ENCODE measurements around the gene ADGRE1.

Gene ADGRE1

GRCh38 chr19:6969490-6969889, 82.1 kb downstream of the ADGRE1 start (continued):
- TF ChIP-seq ZFP41 (tag by site-specific recombination; IDR thresholded peaks at IDR 0.05; ENCODE audit: borderline replicate concordance): no peak
- TF ChIP-seq, protein P1, sequence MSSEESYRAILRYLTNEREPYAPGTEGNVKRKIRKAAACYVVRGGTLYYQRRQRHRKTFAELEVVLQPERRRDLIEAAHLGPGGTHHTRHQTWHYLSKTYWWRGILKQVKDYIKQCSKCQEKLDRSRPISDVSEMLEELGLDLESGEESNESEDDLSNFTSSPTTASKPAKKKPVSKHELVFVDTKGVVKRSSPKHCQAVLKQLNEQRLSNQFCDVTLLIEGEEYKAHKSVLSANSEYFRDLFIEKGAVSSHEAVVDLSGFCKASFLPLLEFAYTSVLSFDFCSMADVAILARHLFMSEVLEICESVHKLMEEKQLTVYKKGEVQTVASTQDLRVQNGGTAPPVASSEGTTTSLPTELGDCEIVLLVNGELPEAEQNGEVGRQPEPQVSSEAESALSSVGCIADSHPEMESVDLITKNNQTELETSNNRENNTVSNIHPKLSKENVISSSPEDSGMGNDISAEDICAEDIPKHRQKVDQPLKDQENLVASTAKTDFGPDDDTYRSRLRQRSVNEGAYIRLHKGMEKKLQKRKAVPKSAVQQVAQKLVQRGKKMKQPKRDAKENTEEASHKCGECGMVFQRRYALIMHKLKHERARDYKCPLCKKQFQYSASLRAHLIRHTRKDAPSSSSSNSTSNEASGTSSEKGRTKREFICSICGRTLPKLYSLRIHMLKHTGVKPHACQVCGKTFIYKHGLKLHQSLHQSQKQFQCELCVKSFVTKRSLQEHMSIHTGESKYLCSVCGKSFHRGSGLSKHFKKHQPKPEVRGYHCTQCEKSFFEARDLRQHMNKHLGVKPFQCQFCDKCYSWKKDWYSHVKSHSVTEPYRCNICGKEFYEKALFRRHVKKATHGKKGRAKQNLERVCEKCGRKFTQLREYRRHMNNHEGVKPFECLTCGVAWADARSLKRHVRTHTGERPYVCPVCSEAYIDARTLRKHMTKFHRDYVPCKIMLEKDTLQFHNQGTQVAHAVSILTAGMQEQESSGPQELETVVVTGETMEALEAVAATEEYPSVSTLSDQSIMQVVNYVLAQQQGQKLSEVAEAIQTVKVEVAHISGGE (tag by site-specific recombination; conservative IDR thresholded peaks at IDR 0.05; ENCODE audit: low read depth): no peak

- Histone ChIP-seq H3K4me1 (ENCODE audit: control insufficient read depth, insufficient read depth, low read length) (no peaks in the 10 kb centered on the region), H3K9me3 (ENCODE audit: control insufficient read depth, insufficient read depth, low read depth, low read length) (no peaks in the 10 kb centered on the region), H3K27ac (ENCODE audit: extremely low read depth, low read depth, low read length) (no peak overlapping the region), H3K36me3 (ENCODE audit: control insufficient read depth in 2 of 2, insufficient read depth in 1 of 2, low read length in 2 of 2) (no peaks in the 10 kb centered on the region), H3K4me3 (ENCODE audit: low read depth, low read length) (no peak overlapping the region)
- CTCF ChIA-PET: no interaction called here
- TF ChIP-seq, protein P2, sequence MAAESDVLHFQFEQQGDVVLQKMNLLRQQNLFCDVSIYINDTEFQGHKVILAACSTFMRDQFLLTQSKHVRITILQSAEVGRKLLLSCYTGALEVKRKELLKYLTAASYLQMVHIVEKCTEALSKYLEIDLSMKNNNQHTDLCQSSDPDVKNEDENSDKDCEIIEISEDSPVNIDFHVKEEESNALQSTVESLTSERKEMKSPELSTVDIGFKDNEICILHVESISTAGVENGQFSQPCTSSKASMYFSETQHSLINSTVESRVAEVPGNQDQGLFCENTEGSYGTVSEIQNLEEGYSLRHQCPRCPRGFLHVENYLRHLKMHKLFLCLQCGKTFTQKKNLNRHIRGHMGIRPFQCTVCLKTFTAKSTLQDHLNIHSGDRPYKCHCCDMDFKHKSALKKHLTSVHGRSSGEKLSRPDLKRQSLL (tag by site-specific recombination; IDR thresholded peaks at IDR 0.05): no peak
- TF ChIP-seq IKZF3 (tag by site-specific recombination; IDR thresholded peaks at IDR 0.05) (no peak), ZBTB48 (tag by site-specific recombination; IDR thresholded peaks at IDR 0.05) (no peak), ZNF146 (tag by site-specific recombination; IDR thresholded peaks at IDR 0.05) (no peak), ZFP41 (tag by site-specific recombination; IDR thresholded peaks at IDR 0.05; ENCODE audit: borderline replicate concordance) (no peak), ZFP37 (tag by site-specific recombination; IDR thresholded peaks at IDR 0.05) (no peak), ZNF76 (tag by site-specific recombination; IDR thresholded peaks at IDR 0.05; ENCODE audit: borderline replicate concordance, low read depth) (no peak), ZSCAN23 (tag by site-specific recombination; IDR thresholded peaks at IDR 0.05) (no peak), ZNF266 (tag by site-specific recombination; IDR thresholded peaks at IDR 0.05; ENCODE audit: low read depth) (no peak), SP3 (tag by site-specific recombination; IDR thresholded peaks at IDR 0.05) (no peak), ZNF580 (tag by site-specific recombination; IDR thresholded peaks at IDR 0.05) (no peak), ZNF211 (tag by site-specific recombination; IDR thresholded peaks at IDR 0.05; ENCODE audit: low read depth) (no peak), ZNF133 (tag by site-specific recombination; IDR thresholded peaks at IDR 0.05) (no peak), REPIN1 (tag by site-specific recombination; IDR thresholded peaks at IDR 0.05; ENCODE audit: low read depth) (no peak)
- TF ChIP-seq, protein P3, sequence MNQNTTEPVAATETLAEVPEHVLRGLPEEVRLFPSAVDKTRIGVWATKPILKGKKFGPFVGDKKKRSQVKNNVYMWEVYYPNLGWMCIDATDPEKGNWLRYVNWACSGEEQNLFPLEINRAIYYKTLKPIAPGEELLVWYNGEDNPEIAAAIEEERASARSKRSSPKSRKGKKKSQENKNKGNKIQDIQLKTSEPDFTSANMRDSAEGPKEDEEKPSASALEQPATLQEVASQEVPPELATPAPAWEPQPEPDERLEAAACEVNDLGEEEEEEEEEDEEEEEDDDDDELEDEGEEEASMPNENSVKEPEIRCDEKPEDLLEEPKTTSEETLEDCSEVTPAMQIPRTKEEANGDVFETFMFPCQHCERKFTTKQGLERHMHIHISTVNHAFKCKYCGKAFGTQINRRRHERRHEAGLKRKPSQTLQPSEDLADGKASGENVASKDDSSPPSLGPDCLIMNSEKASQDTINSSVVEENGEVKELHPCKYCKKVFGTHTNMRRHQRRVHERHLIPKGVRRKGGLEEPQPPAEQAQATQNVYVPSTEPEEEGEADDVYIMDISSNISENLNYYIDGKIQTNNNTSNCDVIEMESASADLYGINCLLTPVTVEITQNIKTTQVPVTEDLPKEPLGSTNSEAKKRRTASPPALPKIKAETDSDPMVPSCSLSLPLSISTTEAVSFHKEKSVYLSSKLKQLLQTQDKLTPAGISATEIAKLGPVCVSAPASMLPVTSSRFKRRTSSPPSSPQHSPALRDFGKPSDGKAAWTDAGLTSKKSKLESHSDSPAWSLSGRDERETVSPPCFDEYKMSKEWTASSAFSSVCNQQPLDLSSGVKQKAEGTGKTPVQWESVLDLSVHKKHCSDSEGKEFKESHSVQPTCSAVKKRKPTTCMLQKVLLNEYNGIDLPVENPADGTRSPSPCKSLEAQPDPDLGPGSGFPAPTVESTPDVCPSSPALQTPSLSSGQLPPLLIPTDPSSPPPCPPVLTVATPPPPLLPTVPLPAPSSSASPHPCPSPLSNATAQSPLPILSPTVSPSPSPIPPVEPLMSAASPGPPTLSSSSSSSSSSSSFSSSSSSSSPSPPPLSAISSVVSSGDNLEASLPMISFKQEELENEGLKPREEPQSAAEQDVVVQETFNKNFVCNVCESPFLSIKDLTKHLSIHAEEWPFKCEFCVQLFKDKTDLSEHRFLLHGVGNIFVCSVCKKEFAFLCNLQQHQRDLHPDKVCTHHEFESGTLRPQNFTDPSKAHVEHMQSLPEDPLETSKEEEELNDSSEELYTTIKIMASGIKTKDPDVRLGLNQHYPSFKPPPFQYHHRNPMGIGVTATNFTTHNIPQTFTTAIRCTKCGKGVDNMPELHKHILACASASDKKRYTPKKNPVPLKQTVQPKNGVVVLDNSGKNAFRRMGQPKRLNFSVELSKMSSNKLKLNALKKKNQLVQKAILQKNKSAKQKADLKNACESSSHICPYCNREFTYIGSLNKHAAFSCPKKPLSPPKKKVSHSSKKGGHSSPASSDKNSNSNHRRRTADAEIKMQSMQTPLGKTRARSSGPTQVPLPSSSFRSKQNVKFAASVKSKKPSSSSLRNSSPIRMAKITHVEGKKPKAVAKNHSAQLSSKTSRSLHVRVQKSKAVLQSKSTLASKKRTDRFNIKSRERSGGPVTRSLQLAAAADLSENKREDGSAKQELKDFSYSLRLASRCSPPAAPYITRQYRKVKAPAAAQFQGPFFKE (tag by site-specific recombination; IDR thresholded peaks at IDR 0.05; ENCODE audit: borderline replicate concordance): no peak
- TF ChIP-seq, protein P4, sequence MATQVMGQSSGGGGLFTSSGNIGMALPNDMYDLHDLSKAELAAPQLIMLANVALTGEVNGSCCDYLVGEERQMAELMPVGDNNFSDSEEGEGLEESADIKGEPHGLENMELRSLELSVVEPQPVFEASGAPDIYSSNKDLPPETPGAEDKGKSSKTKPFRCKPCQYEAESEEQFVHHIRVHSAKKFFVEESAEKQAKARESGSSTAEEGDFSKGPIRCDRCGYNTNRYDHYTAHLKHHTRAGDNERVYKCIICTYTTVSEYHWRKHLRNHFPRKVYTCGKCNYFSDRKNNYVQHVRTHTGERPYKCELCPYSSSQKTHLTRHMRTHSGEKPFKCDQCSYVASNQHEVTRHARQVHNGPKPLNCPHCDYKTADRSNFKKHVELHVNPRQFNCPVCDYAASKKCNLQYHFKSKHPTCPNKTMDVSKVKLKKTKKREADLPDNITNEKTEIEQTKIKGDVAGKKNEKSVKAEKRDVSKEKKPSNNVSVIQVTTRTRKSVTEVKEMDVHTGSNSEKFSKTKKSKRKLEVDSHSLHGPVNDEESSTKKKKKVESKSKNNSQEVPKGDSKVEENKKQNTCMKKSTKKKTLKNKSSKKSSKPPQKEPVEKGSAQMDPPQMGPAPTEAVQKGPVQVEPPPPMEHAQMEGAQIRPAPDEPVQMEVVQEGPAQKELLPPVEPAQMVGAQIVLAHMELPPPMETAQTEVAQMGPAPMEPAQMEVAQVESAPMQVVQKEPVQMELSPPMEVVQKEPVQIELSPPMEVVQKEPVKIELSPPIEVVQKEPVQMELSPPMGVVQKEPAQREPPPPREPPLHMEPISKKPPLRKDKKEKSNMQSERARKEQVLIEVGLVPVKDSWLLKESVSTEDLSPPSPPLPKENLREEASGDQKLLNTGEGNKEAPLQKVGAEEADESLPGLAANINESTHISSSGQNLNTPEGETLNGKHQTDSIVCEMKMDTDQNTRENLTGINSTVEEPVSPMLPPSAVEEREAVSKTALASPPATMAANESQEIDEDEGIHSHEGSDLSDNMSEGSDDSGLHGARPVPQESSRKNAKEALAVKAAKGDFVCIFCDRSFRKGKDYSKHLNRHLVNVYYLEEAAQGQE (tag by site-specific recombination; IDR thresholded peaks at IDR 0.05): no peak
- TF ChIP-seq, protein P5, sequence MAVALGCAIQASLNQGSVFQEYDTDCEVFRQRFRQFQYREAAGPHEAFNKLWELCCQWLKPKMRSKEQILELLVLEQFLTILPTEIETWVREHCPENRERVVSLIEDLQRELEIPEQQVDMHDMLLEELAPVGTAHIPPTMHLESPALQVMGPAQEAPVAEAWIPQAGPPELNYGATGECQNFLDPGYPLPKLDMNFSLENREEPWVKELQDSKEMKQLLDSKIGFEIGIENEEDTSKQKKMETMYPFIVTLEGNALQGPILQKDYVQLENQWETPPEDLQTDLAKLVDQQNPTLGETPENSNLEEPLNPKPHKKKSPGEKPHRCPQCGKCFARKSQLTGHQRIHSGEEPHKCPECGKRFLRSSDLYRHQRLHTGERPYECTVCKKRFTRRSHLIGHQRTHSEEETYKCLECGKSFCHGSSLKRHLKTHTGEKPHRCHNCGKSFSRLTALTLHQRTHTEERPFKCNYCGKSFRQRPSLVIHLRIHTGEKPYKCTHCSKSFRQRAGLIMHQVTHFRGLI (tag by site-specific recombination; IDR thresholded peaks at IDR 0.05): no peak
- POLR2A ChIA-PET: no interaction called here
Measured at GRCh38 chr19:6970021-6970420, 82.6 kb downstream of the ADGRE1 start.
